ENCODE results near the gene BLID. TPM values are rescaled to one million over a fixed set of nuclear protein-coding genes. Genes with fewer than 3 reads are reported as not detected.
A peak's percentile ranks its signal among the peaks of the same experiment; 100 is the strongest.

Gene BLID
- total RNA-seq, 1 donor from 2014 or later, result 5.9 TPM

DNA sequence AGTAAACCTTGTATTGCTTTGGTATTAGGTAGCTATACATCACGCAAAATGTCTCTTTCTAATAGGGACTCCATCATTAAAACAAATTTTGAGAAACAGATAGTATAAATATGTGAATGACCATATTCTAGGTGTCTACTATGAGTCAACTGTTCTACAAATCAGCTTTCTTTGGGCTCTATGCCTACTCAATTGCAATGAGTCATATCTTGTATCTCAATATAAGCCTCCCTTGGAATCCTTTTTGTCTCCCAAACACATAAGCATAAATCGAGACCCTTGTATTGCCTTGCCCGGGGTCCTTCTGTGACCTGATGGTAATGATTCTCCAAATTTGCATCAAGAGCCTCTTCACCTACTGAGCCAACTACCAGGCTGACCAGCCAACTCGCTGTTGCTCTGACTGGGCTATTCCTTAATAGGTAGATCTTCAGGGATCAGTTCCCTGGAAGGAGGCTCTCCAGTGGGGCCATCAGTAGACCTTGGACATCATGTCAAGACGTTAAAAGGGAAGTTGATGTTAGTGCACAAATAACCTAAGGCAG is 22.2 kb downstream of the BLID start:
- intact Hi-C loops (cut with DNase I), result no loop called here
- Histone ChIP-seq H3K36me3 (no peaks in the 10 kb centered on the region), H3K27me3 (no peaks in the 10 kb centered on the region), H3K27ac (peak overlapping the region; percentile 87), H3K4me1 (peaks cover 7% of the 10 kb centered on the region), H3K4me3 (no peak overlapping the region), H3K9me3 (no peaks in the 10 kb centered on the region)
- no peak for DNase-seq (ENCODE audit: extremely low spot score in 2 of 2)
- TF ChIP-seq POLR2AphosphoS5 (IDR thresholded peaks at IDR 0.05; ENCODE audit: insufficient read depth in 1 of 2, low read depth in 1 of 2) (no peak), POLR2A (IDR thresholded peaks at IDR 0.05) (no peak)
- TF ChIP-seq, protein P1, sequence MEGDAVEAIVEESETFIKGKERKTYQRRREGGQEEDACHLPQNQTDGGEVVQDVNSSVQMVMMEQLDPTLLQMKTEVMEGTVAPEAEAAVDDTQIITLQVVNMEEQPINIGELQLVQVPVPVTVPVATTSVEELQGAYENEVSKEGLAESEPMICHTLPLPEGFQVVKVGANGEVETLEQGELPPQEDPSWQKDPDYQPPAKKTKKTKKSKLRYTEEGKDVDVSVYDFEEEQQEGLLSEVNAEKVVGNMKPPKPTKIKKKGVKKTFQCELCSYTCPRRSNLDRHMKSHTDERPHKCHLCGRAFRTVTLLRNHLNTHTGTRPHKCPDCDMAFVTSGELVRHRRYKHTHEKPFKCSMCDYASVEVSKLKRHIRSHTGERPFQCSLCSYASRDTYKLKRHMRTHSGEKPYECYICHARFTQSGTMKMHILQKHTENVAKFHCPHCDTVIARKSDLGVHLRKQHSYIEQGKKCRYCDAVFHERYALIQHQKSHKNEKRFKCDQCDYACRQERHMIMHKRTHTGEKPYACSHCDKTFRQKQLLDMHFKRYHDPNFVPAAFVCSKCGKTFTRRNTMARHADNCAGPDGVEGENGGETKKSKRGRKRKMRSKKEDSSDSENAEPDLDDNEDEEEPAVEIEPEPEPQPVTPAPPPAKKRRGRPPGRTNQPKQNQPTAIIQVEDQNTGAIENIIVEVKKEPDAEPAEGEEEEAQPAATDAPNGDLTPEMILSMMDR (IDR thresholded peaks at IDR 0.05), result no peak

DNA sequence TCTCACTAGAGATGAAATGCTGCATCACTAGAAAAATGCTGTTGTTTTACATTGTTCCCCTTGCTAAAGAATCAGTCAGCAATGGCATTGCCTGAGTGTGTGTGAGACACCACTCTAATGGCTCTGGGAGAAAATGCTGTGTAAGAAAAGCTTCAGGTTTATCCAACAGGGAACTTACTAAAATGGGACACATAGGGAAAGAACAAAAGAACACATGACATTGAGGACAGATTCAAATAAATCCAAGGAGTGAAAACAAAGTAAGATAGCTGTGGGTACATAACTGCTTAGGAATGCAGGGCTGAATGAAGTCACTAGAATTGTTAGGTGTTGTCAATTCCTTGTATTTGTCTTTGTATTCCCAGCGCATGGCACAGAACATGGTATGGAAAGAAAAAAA is 24.2 kb downstream of the BLID start:
- no peak overlapping the region for H3K4me3 ChIP-seq
- DNase-seq (ENCODE audit: extremely low spot score in 2 of 2), result no peak
- H3K27me3 ChIP-seq, result no peaks in the 10 kb centered on the region
- H3K9me3 ChIP-seq, result no peaks in the 10 kb centered on the region
- no peaks in the 10 kb centered on the region for H3K36me3 ChIP-seq
- intact Hi-C loops (cut with DNase I), result no loop called here
- peaks cover 7% of the 10 kb centered on the region for H3K4me1 ChIP-seq
- TF ChIP-seq, protein P1 (IDR thresholded peaks at IDR 0.05), result no peak
- TF ChIP-seq POLR2A (IDR thresholded peaks at IDR 0.05) (no peak), POLR2AphosphoS5 (IDR thresholded peaks at IDR 0.05; ENCODE audit: insufficient read depth in 1 of 2, low read depth in 1 of 2) (no peak)
- H3K27ac ChIP-seq, result peak overlapping the region; percentile 87

DNA sequence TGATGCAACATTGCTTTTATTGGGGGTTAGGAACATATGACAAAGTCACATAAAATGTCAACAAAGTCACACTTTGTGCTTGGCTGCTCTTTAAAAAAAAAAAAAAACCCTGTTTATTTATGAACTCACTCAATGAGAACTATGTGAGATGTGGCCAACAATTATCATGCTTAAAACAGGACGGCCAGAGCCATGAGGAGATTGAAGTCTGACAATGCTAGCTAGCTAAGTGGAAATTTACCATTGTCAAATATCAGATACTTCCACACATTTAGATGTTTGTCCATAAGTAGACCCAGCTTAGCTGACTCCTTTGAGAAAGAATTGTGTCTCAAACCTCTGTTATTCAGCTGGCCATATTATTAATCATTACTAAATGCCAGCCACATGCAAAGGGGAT is 26.9 kb downstream of the BLID start:
- peak overlapping the region; percentile 27 for H3K27ac ChIP-seq
- H3K36me3 ChIP-seq, result no peaks in the 10 kb centered on the region
- H3K27me3 ChIP-seq, result no peaks in the 10 kb centered on the region
- DNase-seq (ENCODE audit: extremely low spot score in 2 of 2), result no peak
- TF ChIP-seq POLR2AphosphoS5 (IDR thresholded peaks at IDR 0.05; ENCODE audit: insufficient read depth in 1 of 2, low read depth in 1 of 2) (no peak), POLR2A (IDR thresholded peaks at IDR 0.05) (no peak)
- TF ChIP-seq, protein P1 (IDR thresholded peaks at IDR 0.05), result no peak
- no peak overlapping the region for H3K4me3 ChIP-seq
- peaks cover 12% of the 10 kb centered on the region for H3K4me1 ChIP-seq
- H3K9me3 ChIP-seq, result no peaks in the 10 kb centered on the region
- intact Hi-C loops (cut with DNase I), result no loop called here

DNA sequence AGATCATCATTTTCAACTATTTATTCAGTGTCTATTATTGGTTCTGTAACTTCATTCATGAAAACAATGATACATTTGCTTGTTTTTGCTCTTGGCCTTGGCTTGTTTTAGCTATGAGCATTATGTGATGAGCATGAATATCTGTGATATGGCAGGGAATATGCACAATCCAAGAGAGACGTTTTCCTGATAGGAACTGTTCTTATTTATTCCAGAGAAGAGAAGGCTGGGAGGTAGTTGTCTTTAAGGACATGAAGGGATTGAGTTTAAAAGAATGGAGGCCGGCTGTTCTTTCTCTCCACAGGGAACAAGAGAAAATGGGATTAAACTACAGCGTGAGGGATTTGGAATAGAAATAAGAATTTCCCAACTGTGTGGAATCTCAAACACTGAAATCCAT is 30.3 kb downstream of the BLID start:
- DNase-seq (ENCODE audit: extremely low spot score in 2 of 2), result no peak
- TF ChIP-seq POLR2AphosphoS5 (IDR thresholded peaks at IDR 0.05; ENCODE audit: insufficient read depth in 1 of 2, low read depth in 1 of 2), result no peak
- no peak for TF ChIP-seq POLR2A (IDR thresholded peaks at IDR 0.05)
- TF ChIP-seq, protein P1 (IDR thresholded peaks at IDR 0.05), result no peak
- Histone ChIP-seq H3K36me3 (no peaks in the 10 kb centered on the region), H3K27me3 (no peaks in the 10 kb centered on the region), H3K27ac (peak overlapping the region; percentile 19), H3K4me1 (peaks cover 12% of the 10 kb centered on the region), H3K9me3 (no peaks in the 10 kb centered on the region), H3K4me3 (no peak overlapping the region)
- intact Hi-C loops (cut with DNase I), result no loop called here

DNA sequence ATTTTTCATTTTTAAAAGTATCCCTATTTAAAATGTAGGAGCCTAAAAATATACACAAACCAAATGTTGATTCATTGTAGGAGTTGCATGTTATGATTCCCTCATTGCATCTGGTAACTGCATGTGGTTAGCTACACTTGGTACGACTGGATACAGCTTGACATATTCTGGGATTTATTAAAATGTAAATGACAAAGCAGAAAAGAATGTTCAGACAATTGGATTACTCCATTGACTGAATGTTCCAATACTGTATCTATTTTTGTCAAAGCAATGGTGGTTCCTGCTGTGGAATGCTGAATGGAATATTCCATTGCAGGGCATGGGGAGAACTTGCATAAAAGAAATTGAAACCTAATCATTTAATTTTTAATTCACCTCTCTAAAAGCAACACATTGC is 30.8 kb downstream of the BLID start:
- Histone ChIP-seq H3K36me3 (no peaks in the 10 kb centered on the region), H3K4me1 (peaks cover 11% of the 10 kb centered on the region), H3K9me3 (no peaks in the 10 kb centered on the region), H3K27ac (no peak overlapping the region), H3K27me3 (no peaks in the 10 kb centered on the region), H3K4me3 (no peak overlapping the region)
- DNase-seq (ENCODE audit: extremely low spot score in 2 of 2), result no peak
- no peak for TF ChIP-seq POLR2AphosphoS5 (IDR thresholded peaks at IDR 0.05; ENCODE audit: insufficient read depth in 1 of 2, low read depth in 1 of 2)
- intact Hi-C loops (cut with DNase I), result no loop called here

Measured in vagina (tissue), 2 donors.